GM12878 (cell line): ENCODE measurements around the gene ARID5B. TPM values are rescaled to one million over a fixed set of nuclear protein-coding genes. Genes with fewer than 3 reads are reported as not detected.

ENCODE experiments used
- ATAC-seq: fragments of 200-7000 bp; cut with Tn5 transposase; 3 replicates; pipeline ENCODE4 v1.9.1; 2020; ENCODE audit warnings: mild to moderate bottlenecking, moderate library complexity
- BruUV-seq: library from RNA; stranded (reverse); fragments of 400-500 nt; replicated peaks from 2 replicates; lab custom pipeline; 2021; lab: Mats Ljungman, UMichigan
- CTCF ChIA-PET: fragments of 300-600 bp; sonication (Branson Sonifier 250); formaldehyde crosslinking; extraction: SDS; loops from one replicate; lab custom pipeline; 2021; ENCODE audit warnings: inconsistent platforms; lab: Yijun Ruan, JAX
- POLR2A ChIA-PET: fragments of 350-600 bp; formaldehyde crosslinking; extraction: SDS; loops from one replicate; lab custom pipeline; 2021; ENCODE audit warnings: inconsistent platforms; lab: Charles Lee
- RAD21 ChIA-PET: fragments of 300-600 bp; sonication (Branson Sonifier 250); formaldehyde crosslinking; loops from one replicate; lab custom pipeline; 2023; ENCODE audit warnings: antibody characterized with exemption; ENCODE audit not compliant: unreplicated experiment; lab: Charles Lee
- SMC1A ChIA-PET: fragments of 300-600 bp; sonication (Branson Sonifier 250); formaldehyde crosslinking; loops from one replicate; lab custom pipeline; 2023; ENCODE audit not compliant: unreplicated experiment, uncharacterized antibody; lab: Charles Lee
- DNase-seq: peaks from one replicate; pipeline ENCODE4 v3.0.0-alpha.2; 2011; ENCODE audit warnings: low read depth, low spot score
- FAIRE-seq: peaks from 3 replicates; lab custom pipeline; 2011; peaks lifted over from hg19 to GRCh38; lab: Jason Lieb, UNC
- H2AFZ ChIP-seq: 2 replicates; pipeline ENCODE4 v1.6.0; 2011; ENCODE audit warnings: low read depth, low read length, control low read depth; ENCODE audit not compliant: control insufficient read depth
- H3K27ac ChIP-seq: 2 replicates; pipeline ENCODE4 v1.5.1; 2011; ENCODE audit warnings: control low read depth; ENCODE audit not compliant: control insufficient read depth, insufficient read depth
- H3K27me3 ChIP-seq, 2 experiments: replicated peaks in 1 of 2; 2 replicates each; pipeline versions ENCODE4 v1.6.0 to v1.6.1; 2011; ENCODE audit warnings: low read length in 1 of 2; ENCODE audit not compliant: control insufficient read depth in 2 of 2, insufficient read depth in 2 of 2
- H3K36me3 ChIP-seq, 2 experiments: 2 replicates each; pipeline ENCODE4 v1.5.1; 2011; ENCODE audit warnings: low read length in 1 of 2; ENCODE audit not compliant: control insufficient read depth in 2 of 2, insufficient read depth in 2 of 2
- H3K4me1 ChIP-seq: 2 replicates; pipeline ENCODE4 v1.6.1; 2011; ENCODE audit warnings: mild to moderate bottlenecking, low read length, moderate library complexity, mixed read lengths; ENCODE audit not compliant: control insufficient read depth, insufficient read depth
- H3K4me2 ChIP-seq: 2 replicates; pipeline ENCODE4 v1.6.0; 2011; ENCODE audit warnings: control low read depth; ENCODE audit not compliant: control insufficient read depth, insufficient read depth
- H3K4me3 ChIP-seq: fragments of 200-600 bp; sonication (generic); 2 replicates; pipeline ENCODE4 v1.5.1; 2016
- H3K79me2 ChIP-seq: 2 replicates; pipeline ENCODE4 v1.6.0; 2011; ENCODE audit warnings: low read length; ENCODE audit not compliant: control insufficient read depth, insufficient read depth
- H3K9ac ChIP-seq: 2 replicates; pipeline ENCODE4 v1.8.0; 2011; ENCODE audit warnings: low read length, control low read depth, mixed read lengths; ENCODE audit not compliant: control insufficient read depth, insufficient read depth
- H3K9me3 ChIP-seq: replicated peaks from 3 replicates; pipeline ENCODE4 v1.5.1; 2011; ENCODE audit warnings: mild to moderate bottlenecking, low read length; ENCODE audit not compliant: control insufficient read depth, insufficient read depth
- H4K20me1 ChIP-seq: 2 replicates; pipeline ENCODE4 v1.6.0; 2011; ENCODE audit not compliant: control insufficient read depth, insufficient read depth
- CHD1 ChIP-seq: IDR thresholded peaks from 2 replicates; pipeline ENCODE4 v1.6.1; 2012; ENCODE audit warnings: low read depth, low read length, improper control_type of control experiment
- HCFC1 ChIP-seq: fragments of 150-350 bp; IDR thresholded peaks from 2 replicates; pipeline ENCODE4 v1.6.1; 2014; ENCODE audit warnings: low read length
- NFIC ChIP-seq: IDR thresholded peaks from 2 replicates; pipeline ENCODE4 v1.6.1; 2012; ENCODE audit warnings: low read depth, mild to moderate bottlenecking, inconsistent platforms, low read length, moderate library complexity
- NR2F1 ChIP-seq: fragments of 450-650 bp; conservative IDR thresholded peaks from 2 replicates; pipeline ENCODE4 v1.6.1; 2017; ENCODE audit warnings: mild to moderate bottlenecking
- RELA ChIP-seq: fragments of 450-650 bp; IDR thresholded peaks from 2 replicates; pipeline ENCODE4 v1.8.0; 2014; ENCODE audit warnings: borderline replicate concordance; ENCODE audit not compliant: partially characterized antibody
- SRF ChIP-seq, 2 experiments: IDR thresholded peaks; 2 replicates each; pipeline ENCODE4 v1.6.1; 2011; ENCODE audit warnings: low read depth in 2 of 2, low read length in 2 of 2, mild to moderate bottlenecking in 1 of 2, moderate library complexity in 1 of 2
- TBL1XR1 ChIP-seq: IDR thresholded peaks from 2 replicates; pipeline ENCODE4 v1.6.1; 2012; ENCODE audit warnings: low read depth, low read length, improper control_type of control experiment
- ZNF217 ChIP-seq: fragments of 450-650 bp; IDR thresholded peaks from 2 replicates; pipeline ENCODE4 v1.6.1; 2017; ENCODE audit warnings: antibody characterized with exemption, mild to moderate bottlenecking
- WGBS: methylation state at CpG from one replicate; pipeline ENCODE4 v1.1.6; 2016; ENCODE audit warnings: low lambda C conversion rate; ENCODE audit not compliant: insufficient replicate concordance, insufficient coverage; ENCODE audit errors: missing lambda C conversion rate; 5-methylcytosine and 5-hydroxymethylcytosine counted together
- in situ Hi-C: fragments of 300-500 bp; cut with MboI; formaldehyde crosslinking; loops from 9 replicates; pipeline ENCODE4 v1.14.3; 2018; ENCODE audit warnings: mixed read lengths
- intact Hi-C: fragments of 100-400 bp; cut with micrococcal nuclease; formaldehyde crosslinking; loops from one replicate; pipeline ENCODE4 v1.14.2; 2022; ENCODE audit not compliant: unreplicated experiment
- polyA plus RNA-seq, 11 experiments: library from polyadenylated mRNA; depleted of rRNA in 4 of 11; unstranded in 6 of 11; stranded (reverse) in 5 of 11; fragments of >200 nt; fragmentation: Nextera tagmentation in 4 of 11; fragmentation: Illumina TruSeq in 1 of 11; extraction: Ambion mirVana in 4 of 11; extraction: Trizol in 1 of 11; gene quantifications; 1 replicate in 1 of 11; 2 replicates in 10 of 11; pipeline versions ENCODE4 v1.2.1 to v1.2.3, GENCODE V29; 2011 to 2016; ENCODE audit warnings: inconsistent platforms in 2 of 11, missing spikeins in 2 of 11, low read depth in 1 of 11
- total RNA-seq, 4 experiments: library from RNA; depleted of rRNA in 3 of 4; stranded (reverse); fragments of >200 nt in 3 of 4; fragmentation: Illumina TruSeq in 1 of 4; extraction: Trizol in 1 of 4; gene quantifications; 2 replicates each; pipeline versions ENCODE4 v1.2.1 to v1.2.3, GENCODE V29; 2013 to 2021
- TF ChIP-seq, protein P1 (sequence below): IDR thresholded peaks from 2 replicates; pipeline ENCODE4 v1.6.1; 2012; ENCODE audit warnings: mild to moderate bottlenecking, low read depth, low read length
- TF ChIP-seq, protein P2 (sequence below): IDR thresholded peaks from 2 replicates; pipeline ENCODE4 v1.6.1; 2011; ENCODE audit warnings: low read depth, low read length, improper control_type of control experiment, borderline replicate concordance
- TF ChIP-seq, protein P3 (sequence below): fragments of 450-650 bp; IDR thresholded peaks from 2 replicates; pipeline ENCODE4 v1.6.1; 2017; ENCODE audit warnings: mild to moderate bottlenecking, low read depth, inconsistent platforms; ENCODE audit not compliant: poor library complexity, severe bottlenecking
- TF ChIP-seq, protein P4 (sequence below): IDR thresholded peaks from 2 replicates; pipeline ENCODE4 v1.6.1; 2012; ENCODE audit warnings: low read depth, low read length, improper control_type of control experiment
- TF ChIP-seq, protein P5 (sequence below): IDR thresholded peaks from 2 replicates; pipeline ENCODE4 v1.6.1; 2011; ENCODE audit warnings: mild to moderate bottlenecking, low read depth, low read length, moderate library complexity; ENCODE audit not compliant: insufficient replicate concordance

Gene ARID5B
- total and polyA plus RNA-seq, 10 of the 15 experiments (the other 5 are each of a cell fraction or from before 2014, with no cell fraction given), result 2.7 to 8.5 (median 6.1) TPM

DNA sequence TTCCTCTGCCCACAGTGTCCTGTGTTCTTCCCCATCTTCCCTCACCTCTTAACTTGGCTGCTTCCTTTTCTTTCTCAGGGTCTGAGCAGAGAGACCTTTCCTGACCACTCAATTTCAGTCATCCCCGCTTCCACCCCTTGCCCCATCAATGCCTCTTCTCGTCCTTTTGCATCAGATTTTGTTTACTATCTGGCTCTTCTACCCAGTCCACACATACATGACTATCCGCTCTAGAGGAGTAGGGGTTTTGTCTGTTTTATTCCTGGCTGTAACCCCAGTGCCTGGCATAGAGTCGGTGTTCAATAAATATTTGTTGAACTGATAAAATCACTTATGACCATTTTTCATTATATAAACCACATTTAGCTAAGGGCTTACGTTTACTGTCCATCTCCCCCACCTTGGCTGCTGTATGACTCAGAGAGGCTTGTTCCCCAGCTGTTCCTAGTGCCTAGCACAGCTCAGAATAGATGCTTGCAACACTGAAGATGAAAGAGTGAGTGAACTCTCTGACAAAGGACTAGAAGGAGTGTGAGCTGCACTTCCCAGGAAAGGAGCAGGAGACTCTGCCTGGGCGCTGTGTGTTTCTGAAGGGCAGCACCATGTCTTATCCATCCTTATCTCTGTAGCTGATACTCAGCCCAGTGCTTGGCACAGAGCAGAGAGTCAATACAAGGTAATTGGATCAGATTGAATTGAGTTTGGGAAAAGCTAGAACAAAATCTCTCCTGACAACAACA, 21.9 kb downstream of the ARID5B start (continued):
- TF ChIP-seq, protein P1, sequence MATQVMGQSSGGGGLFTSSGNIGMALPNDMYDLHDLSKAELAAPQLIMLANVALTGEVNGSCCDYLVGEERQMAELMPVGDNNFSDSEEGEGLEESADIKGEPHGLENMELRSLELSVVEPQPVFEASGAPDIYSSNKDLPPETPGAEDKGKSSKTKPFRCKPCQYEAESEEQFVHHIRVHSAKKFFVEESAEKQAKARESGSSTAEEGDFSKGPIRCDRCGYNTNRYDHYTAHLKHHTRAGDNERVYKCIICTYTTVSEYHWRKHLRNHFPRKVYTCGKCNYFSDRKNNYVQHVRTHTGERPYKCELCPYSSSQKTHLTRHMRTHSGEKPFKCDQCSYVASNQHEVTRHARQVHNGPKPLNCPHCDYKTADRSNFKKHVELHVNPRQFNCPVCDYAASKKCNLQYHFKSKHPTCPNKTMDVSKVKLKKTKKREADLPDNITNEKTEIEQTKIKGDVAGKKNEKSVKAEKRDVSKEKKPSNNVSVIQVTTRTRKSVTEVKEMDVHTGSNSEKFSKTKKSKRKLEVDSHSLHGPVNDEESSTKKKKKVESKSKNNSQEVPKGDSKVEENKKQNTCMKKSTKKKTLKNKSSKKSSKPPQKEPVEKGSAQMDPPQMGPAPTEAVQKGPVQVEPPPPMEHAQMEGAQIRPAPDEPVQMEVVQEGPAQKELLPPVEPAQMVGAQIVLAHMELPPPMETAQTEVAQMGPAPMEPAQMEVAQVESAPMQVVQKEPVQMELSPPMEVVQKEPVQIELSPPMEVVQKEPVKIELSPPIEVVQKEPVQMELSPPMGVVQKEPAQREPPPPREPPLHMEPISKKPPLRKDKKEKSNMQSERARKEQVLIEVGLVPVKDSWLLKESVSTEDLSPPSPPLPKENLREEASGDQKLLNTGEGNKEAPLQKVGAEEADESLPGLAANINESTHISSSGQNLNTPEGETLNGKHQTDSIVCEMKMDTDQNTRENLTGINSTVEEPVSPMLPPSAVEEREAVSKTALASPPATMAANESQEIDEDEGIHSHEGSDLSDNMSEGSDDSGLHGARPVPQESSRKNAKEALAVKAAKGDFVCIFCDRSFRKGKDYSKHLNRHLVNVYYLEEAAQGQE, result no peak
- TF ChIP-seq NFIC, result no peak
- TF ChIP-seq TBL1XR1, result no peak
- TF ChIP-seq NR2F1, result no peak
- no peak for TF ChIP-seq ZNF217
- TF ChIP-seq SRF (IDR thresholded peaks at IDR 0.05; ENCODE audit: low read depth in 2 of 2, low read length in 2 of 2), result no peak

DNA sequence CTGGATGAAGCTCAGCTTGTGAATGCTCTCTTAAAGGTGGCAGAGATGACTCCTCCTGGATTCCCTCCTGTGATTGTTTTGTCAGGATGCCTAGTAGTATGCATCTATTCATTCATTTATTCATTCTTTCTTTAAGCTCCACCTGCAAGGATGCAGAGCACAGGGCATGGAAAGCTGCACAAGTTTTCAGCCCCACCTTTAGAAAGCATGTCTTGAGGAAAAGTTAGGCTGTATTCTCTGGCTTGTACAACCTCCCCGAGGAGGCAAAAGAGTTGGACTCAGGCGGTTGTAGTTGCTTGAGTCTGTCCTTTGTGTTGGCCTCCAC, 22.4 kb downstream of the ARID5B start:
- ATAC-seq, result no peak
- TF ChIP-seq, protein P2, sequence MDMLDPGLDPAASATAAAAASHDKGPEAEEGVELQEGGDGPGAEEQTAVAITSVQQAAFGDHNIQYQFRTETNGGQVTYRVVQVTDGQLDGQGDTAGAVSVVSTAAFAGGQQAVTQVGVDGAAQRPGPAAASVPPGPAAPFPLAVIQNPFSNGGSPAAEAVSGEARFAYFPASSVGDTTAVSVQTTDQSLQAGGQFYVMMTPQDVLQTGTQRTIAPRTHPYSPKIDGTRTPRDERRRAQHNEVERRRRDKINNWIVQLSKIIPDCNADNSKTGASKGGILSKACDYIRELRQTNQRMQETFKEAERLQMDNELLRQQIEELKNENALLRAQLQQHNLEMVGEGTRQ, result no peak
- TF ChIP-seq, protein P3, sequence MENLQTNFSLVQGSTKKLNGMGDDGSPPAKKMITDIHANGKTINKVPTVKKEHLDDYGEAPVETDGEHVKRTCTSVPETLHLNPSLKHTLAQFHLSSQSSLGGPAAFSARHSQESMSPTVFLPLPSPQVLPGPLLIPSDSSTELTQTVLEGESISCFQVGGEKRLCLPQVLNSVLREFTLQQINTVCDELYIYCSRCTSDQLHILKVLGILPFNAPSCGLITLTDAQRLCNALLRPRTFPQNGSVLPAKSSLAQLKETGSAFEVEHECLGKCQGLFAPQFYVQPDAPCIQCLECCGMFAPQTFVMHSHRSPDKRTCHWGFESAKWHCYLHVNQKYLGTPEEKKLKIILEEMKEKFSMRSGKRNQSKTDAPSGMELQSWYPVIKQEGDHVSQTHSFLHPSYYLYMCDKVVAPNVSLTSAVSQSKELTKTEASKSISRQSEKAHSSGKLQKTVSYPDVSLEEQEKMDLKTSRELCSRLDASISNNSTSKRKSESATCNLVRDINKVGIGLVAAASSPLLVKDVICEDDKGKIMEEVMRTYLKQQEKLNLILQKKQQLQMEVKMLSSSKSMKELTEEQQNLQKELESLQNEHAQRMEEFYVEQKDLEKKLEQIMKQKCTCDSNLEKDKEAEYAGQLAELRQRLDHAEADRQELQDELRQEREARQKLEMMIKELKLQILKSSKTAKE, result no peak
- no peak for TF ChIP-seq CHD1
- TF ChIP-seq, protein P4, sequence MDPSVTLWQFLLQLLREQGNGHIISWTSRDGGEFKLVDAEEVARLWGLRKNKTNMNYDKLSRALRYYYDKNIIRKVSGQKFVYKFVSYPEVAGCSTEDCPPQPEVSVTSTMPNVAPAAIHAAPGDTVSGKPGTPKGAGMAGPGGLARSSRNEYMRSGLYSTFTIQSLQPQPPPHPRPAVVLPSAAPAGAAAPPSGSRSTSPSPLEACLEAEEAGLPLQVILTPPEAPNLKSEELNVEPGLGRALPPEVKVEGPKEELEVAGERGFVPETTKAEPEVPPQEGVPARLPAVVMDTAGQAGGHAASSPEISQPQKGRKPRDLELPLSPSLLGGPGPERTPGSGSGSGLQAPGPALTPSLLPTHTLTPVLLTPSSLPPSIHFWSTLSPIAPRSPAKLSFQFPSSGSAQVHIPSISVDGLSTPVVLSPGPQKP, result no peak
- TF ChIP-seq HCFC1, result no peak
- no peak for TF ChIP-seq RELA
- TF ChIP-seq, protein P5, sequence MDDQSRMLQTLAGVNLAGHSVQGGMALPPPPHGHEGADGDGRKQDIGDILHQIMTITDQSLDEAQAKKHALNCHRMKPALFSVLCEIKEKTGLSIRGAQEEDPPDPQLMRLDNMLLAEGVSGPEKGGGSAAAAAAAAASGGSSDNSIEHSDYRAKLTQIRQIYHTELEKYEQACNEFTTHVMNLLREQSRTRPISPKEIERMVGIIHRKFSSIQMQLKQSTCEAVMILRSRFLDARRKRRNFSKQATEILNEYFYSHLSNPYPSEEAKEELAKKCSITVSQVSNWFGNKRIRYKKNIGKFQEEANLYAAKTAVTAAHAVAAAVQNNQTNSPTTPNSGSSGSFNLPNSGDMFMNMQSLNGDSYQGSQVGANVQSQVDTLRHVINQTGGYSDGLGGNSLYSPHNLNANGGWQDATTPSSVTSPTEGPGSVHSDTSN, result no peak

More for the DNA sequence above, 22.4 kb downstream of the ARID5B start:
- DNase-seq (no peak), FAIRE-seq (no peak)
- WGBS, result 79% methylated on average over 2 of the region's 2 CpGs
- Histone ChIP-seq H3K27me3 (no peaks in the 10 kb centered on the region), H3K79me2 (peaks cover 11% of the 10 kb centered on the region), H3K4me1 (no peaks in the 10 kb centered on the region), H3K4me3 (no peak overlapping the region), H3K9ac (no peak overlapping the region), H3K9me3 (no peaks in the 10 kb centered on the region; the same call in 1 of the 3 replicates), H3K4me2 (no peak overlapping the region), H3K36me3 (peaks cover 0 to 19% of the 10 kb centered on the region in 2 experiments; a peak in 1 of 4 replicates), H2AFZ (no peak overlapping the region), H3K27ac (no peak overlapping the region), H4K20me1 (no peaks in the 10 kb centered on the region)
- ChIA-PET SMC1A (interaction anchor here (1.4 to 2.1 kb wide), 5 partner anchors 8 to 65 kb away, joined by 3 to 6 read pairs (median 3); no protein-coding TSS in a partner anchor), POLR2A (interaction anchor here (0.6 kb wide), 1 partner anchor 147 kb away, joined by 5 read pairs; no protein-coding TSS in a partner anchor), RAD21 (no interaction called here), CTCF (no interaction called here)
- in situ Hi-C loops, result no loop called here
- no TSS peak for BruUV-seq
- intact Hi-C loops, result no loop called here
